PFSK-1 (cell line): Measurements from ENCODE around the gene MED17.

Experiments
- FOXP2 ChIP-seq: optimal IDR thresholded peaks from 2 replicates; pipeline ENCODE3; 2011; ENCODE audit warnings: borderline replicate concordance, control low read depth, inconsistent platforms; ENCODE audit not compliant: insufficient read depth; ENCODE audit errors: extremely low read length, extremely low read depth
- POLR2AphosphoS5 ChIP-seq: IDR thresholded peaks from 2 replicates; pipeline ENCODE4 v1.6.1; 2012; ENCODE audit warnings: low read depth, mild to moderate bottlenecking, control low read depth, low read length, moderate library complexity
- REST ChIP-seq, 2 experiments: IDR thresholded peaks; 2 replicates each; pipeline versions ENCODE4 v1.6.1 to v1.8.0; 2011 to 2012; ENCODE audit warnings: low read depth in 2 of 2, low read length in 2 of 2, control low read depth in 1 of 2, inconsistent platforms in 1 of 2, mild to moderate bottlenecking in 1 of 2, moderate library complexity in 1 of 2; ENCODE audit not compliant: insufficient read depth in 1 of 2
- SIN3A ChIP-seq: IDR thresholded peaks from 2 replicates; pipeline ENCODE4 v1.6.1; 2012; ENCODE audit warnings: mild to moderate bottlenecking, low read length, moderate library complexity, borderline replicate concordance; ENCODE audit not compliant: insufficient read depth
- TAF1 ChIP-seq: IDR thresholded peaks from 2 replicates; pipeline ENCODE4 v1.6.1; 2012; ENCODE audit warnings: low read length, control low read depth, borderline replicate concordance; ENCODE audit not compliant: insufficient read depth

GRCh38 chr11:93791493-93791892, 7.4 kb downstream of the MED17 start:
- TF ChIP-seq REST (IDR thresholded peaks at IDR 0.05; ENCODE audit: insufficient read depth in 1 of 2, low read depth in 2 of 2, low read length in 2 of 2), result no peak
- TF ChIP-seq TAF1, result no peak
- TF ChIP-seq POLR2AphosphoS5, result no peak
- TF ChIP-seq FOXP2, result no peak
- TF ChIP-seq SIN3A, result no peak
